Measurements from ENCODE around the gene TGFBR3L.
A peak's percentile ranks its signal among the peaks of the same experiment; 100 is the strongest.

Gene TGFBR3L

DNA sequence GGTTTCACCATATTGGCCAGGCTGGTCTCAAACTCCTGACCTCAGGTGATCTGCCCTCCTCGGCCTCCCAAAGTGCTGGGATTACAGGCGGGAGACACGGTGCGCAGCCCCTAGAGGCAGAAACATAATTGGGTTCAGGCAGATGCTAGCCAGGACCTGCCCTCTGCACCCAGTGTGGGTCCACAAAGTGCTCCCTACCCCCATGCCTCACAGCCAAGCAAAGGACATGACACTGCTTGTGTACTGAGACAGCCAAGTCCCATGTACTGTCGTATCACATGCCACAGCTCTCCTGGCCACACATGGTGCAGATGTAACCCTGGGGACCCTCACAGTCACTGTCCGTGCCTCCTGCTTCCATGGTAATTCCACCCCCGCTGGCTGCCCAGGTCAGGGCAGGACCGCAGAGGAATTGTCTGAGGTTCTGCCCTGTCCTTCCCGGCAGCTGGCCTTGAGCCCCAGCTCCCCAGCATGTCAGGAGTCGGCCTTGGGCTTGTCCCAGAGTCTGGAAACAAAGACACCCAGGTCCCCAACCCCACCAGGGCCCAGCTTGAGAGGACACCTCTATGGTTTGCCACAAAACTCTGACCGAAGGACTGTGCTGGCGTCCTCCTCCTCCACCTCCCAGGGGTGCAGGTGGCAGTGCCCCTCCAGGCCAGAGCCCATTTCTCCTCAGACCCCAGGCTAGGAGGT, 48.1 kb upstream of the TGFBR3L start (continued):
- TF ChIP-seq, protein P1, sequence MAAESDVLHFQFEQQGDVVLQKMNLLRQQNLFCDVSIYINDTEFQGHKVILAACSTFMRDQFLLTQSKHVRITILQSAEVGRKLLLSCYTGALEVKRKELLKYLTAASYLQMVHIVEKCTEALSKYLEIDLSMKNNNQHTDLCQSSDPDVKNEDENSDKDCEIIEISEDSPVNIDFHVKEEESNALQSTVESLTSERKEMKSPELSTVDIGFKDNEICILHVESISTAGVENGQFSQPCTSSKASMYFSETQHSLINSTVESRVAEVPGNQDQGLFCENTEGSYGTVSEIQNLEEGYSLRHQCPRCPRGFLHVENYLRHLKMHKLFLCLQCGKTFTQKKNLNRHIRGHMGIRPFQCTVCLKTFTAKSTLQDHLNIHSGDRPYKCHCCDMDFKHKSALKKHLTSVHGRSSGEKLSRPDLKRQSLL (tag by site-specific recombination; IDR thresholded peaks at IDR 0.05), result no peak
- no peak for TF ChIP-seq ZNF677 (tag by site-specific recombination; IDR thresholded peaks at IDR 0.05)
- TF ChIP-seq ZNF660 (tag by site-specific recombination; IDR thresholded peaks at IDR 0.05), result no peak
- TF ChIP-seq, protein P2, sequence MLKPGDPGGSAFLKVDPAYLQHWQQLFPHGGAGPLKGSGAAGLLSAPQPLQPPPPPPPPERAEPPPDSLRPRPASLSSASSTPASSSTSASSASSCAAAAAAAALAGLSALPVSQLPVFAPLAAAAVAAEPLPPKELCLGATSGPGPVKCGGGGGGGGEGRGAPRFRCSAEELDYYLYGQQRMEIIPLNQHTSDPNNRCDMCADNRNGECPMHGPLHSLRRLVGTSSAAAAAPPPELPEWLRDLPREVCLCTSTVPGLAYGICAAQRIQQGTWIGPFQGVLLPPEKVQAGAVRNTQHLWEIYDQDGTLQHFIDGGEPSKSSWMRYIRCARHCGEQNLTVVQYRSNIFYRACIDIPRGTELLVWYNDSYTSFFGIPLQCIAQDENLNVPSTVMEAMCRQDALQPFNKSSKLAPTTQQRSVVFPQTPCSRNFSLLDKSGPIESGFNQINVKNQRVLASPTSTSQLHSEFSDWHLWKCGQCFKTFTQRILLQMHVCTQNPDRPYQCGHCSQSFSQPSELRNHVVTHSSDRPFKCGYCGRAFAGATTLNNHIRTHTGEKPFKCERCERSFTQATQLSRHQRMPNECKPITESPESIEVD (tag by site-specific recombination; IDR thresholded peaks at IDR 0.05), result no peak

DNA sequence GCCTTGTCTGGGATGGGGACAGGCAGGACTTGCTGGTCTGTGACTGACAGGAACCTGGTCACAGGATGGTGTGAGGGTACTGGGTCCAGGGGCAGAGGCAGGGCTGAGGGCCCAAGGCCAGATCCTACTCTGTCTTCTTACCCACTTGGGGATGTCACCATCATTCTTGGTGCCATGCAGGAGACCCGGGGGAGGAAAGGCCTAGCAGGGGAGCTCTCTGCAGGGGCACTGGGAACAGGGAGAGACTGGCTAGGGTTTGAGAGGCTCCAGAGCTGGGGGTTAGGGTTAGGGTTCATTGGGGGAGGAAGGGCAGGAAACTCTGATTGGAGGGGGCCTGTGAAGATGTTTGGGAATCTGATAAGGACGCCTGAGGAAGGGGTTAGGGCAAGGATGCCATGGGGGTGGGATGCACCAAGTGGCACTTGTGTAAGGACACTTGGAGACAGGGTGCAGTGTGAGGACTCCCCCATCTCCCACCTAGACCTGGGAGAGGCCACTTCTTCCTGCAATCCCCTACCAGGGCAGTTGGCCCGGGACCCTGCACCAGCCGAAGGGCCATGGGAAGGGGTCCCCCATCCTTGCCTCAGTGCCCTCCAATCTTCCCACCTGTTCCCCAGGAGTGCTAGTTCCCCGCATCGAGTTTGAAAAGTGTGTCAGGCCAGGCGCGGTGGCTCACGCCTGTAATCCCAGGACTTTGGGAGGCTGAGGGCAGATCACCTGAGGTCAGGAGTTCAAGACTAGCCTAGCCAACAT, 47.4 kb upstream of the TGFBR3L start:
- H3K4me1 ChIP-seq (ENCODE audit: control insufficient read depth, insufficient read depth, low read length), result peaks cover 6% of the 10 kb centered on the region
- CTCF ChIA-PET, result interaction anchor here (0.7 to 2.4 kb wide), 4 partner anchors 13 to 384 kb away, joined by 3 to 19 read pairs (median 4); partner anchors contain the start of gene MAP2K7
- no peak overlapping the region for H3K27ac ChIP-seq (ENCODE audit: extremely low read depth, low read depth, low read length)
- H3K4me3 ChIP-seq (ENCODE audit: low read depth, low read length), result no peak overlapping the region
- H3K36me3 ChIP-seq (ENCODE audit: control insufficient read depth in 2 of 2, insufficient read depth in 1 of 2, low read length in 2 of 2), result peaks cover 0 to under 1% of the 10 kb centered on the region in 2 experiments; a peak in 1 of 3 replicates
- H3K9me3 ChIP-seq (ENCODE audit: control insufficient read depth, insufficient read depth, low read depth, low read length), result no peaks in the 10 kb centered on the region
- POLR2A ChIA-PET, result no interaction called here
- TF ChIP-seq, protein P3, sequence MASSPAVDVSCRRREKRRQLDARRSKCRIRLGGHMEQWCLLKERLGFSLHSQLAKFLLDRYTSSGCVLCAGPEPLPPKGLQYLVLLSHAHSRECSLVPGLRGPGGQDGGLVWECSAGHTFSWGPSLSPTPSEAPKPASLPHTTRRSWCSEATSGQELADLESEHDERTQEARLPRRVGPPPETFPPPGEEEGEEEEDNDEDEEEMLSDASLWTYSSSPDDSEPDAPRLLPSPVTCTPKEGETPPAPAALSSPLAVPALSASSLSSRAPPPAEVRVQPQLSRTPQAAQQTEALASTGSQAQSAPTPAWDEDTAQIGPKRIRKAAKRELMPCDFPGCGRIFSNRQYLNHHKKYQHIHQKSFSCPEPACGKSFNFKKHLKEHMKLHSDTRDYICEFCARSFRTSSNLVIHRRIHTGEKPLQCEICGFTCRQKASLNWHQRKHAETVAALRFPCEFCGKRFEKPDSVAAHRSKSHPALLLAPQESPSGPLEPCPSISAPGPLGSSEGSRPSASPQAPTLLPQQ (tag by site-specific recombination; IDR thresholded peaks at IDR 0.05), result no peak
- TF ChIP-seq ZNF138 (tag by site-specific recombination; IDR thresholded peaks at IDR 0.05; ENCODE audit: borderline replicate concordance) (no peak), ZNF621 (tag by site-specific recombination; IDR thresholded peaks at IDR 0.05) (no peak), ZIC2 (tag by site-specific recombination; IDR thresholded peaks at IDR 0.05) (0 out of 2 replicates have a peak, but pooled peaks have one; percentile 24), ZNF184 (tag by site-specific recombination; IDR thresholded peaks at IDR 0.05) (no peak), ZNF175 (tag by site-specific recombination; IDR thresholded peaks at IDR 0.05) (no peak), SETDB1 (IDR thresholded peaks at IDR 0.05; ENCODE audit: insufficient read length, low read length) (no peak), ZSCAN16 (tag by site-specific recombination; IDR thresholded peaks at IDR 0.05) (no peak), ZNF423 (tag by site-specific recombination; IDR thresholded peaks at IDR 0.05) (no peak), EGR2 (tag by site-specific recombination; IDR thresholded peaks at IDR 0.05; ENCODE audit: low read depth) (no peak), YY2 (tag by site-specific recombination; IDR thresholded peaks at IDR 0.05) (no peak), RBAK (tag by site-specific recombination; IDR thresholded peaks at IDR 0.05) (no peak), ZNF677 (tag by site-specific recombination; IDR thresholded peaks at IDR 0.05) (no peak), GLI2 (tag by site-specific recombination; IDR thresholded peaks at IDR 0.05; ENCODE audit: borderline replicate concordance, low read depth) (no peak), ZNF354C (tag by site-specific recombination; IDR thresholded peaks at IDR 0.05; ENCODE audit: borderline replicate concordance, low read depth) (no peak), ZNF366 (tag by site-specific recombination; conservative IDR thresholded peaks at IDR 0.05) (no peak)
- TF ChIP-seq, protein P4, sequence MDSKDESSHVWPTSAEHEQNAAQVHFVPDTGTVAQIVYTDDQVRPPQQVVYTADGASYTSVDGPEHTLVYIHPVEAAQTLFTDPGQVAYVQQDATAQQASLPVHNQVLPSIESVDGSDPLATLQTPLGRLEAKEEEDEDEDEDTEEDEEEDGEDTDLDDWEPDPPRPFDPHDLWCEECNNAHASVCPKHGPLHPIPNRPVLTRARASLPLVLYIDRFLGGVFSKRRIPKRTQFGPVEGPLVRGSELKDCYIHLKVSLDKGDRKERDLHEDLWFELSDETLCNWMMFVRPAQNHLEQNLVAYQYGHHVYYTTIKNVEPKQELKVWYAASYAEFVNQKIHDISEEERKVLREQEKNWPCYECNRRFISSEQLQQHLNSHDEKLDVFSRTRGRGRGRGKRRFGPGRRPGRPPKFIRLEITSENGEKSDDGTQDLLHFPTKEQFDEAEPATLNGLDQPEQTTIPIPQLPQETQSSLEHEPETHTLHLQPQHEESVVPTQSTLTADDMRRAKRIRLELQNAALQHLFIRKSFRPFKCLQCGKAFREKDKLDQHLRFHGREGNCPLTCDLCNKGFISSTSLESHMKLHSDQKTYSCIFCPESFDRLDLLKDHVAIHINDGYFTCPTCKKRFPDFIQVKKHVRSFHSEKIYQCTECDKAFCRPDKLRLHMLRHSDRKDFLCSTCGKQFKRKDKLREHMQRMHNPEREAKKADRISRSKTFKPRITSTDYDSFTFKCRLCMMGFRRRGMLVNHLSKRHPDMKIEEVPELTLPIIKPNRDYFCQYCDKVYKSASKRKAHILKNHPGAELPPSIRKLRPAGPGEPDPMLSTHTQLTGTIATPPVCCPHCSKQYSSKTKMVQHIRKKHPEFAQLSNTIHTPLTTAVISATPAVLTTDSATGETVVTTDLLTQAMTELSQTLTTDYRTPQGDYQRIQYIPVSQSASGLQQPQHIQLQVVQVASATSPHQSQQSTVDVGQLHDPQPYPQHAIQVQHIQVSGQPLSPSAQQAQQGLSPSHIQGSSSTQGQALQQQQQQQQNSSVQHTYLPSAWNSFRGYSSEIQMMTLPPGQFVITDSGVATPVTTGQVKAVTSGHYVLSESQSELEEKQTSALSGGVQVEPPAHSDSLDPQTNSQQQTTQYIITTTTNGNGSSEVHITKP (tag by site-specific recombination; IDR thresholded peaks at IDR 0.05), result peak; percentile 58
- TF ChIP-seq, protein P5, sequence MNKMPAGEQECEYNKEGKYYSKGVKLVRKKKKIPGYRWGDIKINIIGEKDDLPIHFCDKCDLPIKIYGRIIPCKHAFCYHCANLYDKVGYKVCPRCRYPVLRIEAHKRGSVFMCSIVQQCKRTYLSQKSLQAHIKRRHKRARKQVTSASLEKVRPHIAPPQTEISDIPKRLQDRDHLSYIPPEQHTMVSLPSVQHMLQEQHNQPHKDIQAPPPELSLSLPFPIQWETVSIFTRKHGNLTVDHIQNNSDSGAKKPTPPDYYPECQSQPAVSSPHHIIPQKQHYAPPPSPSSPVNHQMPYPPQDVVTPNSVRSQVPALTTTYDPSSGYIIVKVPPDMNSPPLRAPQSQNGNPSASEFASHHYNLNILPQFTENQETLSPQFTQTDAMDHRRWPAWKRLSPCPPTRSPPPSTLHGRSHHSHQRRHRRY (tag by site-specific recombination; IDR thresholded peaks at IDR 0.05), result no peak
- TF ChIP-seq, protein P2 (tag by site-specific recombination; IDR thresholded peaks at IDR 0.05), result no peak
